Astrocyte (in vitro differentiated cells and primary cell): ENCODE data around the gene ECI1. TPM values are rescaled to one million over a fixed set of nuclear protein-coding genes. Genes with fewer than 3 reads are reported as not detected.

ENCODE experiments used
- DNase-seq: peaks from one replicate; pipeline ENCODE4 v3.0.0-alpha.2; 2010; ENCODE audit warnings: low read depth
- FAIRE-seq: peaks from 2 replicates; lab custom pipeline; 2011; peaks lifted over from hg19 to GRCh38; lab: Jason Lieb, UNC
- H2AFZ ChIP-seq: 2 replicates; pipeline ENCODE4 v1.6.0; 2012; ENCODE audit warnings: low read depth, low read length, inconsistent platforms
- H3K27ac ChIP-seq: 2 replicates; pipeline ENCODE4 v1.5.1; 2011; ENCODE audit warnings: low read depth, low read length, inconsistent platforms
- H3K27me3 ChIP-seq: 2 replicates; pipeline ENCODE4 v1.6.0; 2011; ENCODE audit warnings: low read length, inconsistent platforms; ENCODE audit not compliant: insufficient read depth
- H3K36me3 ChIP-seq: 2 replicates; pipeline ENCODE4 v1.5.1; 2011; ENCODE audit warnings: low read length, inconsistent platforms; ENCODE audit not compliant: insufficient read depth
- H3K4me1 ChIP-seq: 2 replicates; pipeline ENCODE4 v1.5.1; 2011; ENCODE audit warnings: low read length, inconsistent platforms; ENCODE audit not compliant: insufficient read depth
- H3K4me2 ChIP-seq: 2 replicates; pipeline ENCODE4 v1.6.0; 2012; ENCODE audit warnings: low read length, inconsistent platforms
- H3K4me3 ChIP-seq: 2 replicates; pipeline ENCODE4 v1.5.1; 2011; ENCODE audit warnings: low read depth, mild to moderate bottlenecking, low read length, inconsistent platforms; ENCODE audit not compliant: insufficient read depth
- H3K79me2 ChIP-seq: 2 replicates; pipeline ENCODE4 v1.6.0; 2012; ENCODE audit warnings: mild to moderate bottlenecking, low read length, inconsistent platforms; ENCODE audit not compliant: insufficient read depth
- H3K9ac ChIP-seq: 2 replicates; pipeline ENCODE4 v1.6.0; 2012; ENCODE audit warnings: mild to moderate bottlenecking, low read length, inconsistent platforms
- H3K9me3 ChIP-seq: 2 replicates; pipeline ENCODE4 v1.5.1; 2012; ENCODE audit warnings: low read depth, mild to moderate bottlenecking, low read length, inconsistent platforms; ENCODE audit not compliant: insufficient read depth
- H4K20me1 ChIP-seq: 2 replicates; pipeline ENCODE4 v1.6.0; 2012; ENCODE audit warnings: low read length, inconsistent platforms; ENCODE audit not compliant: insufficient read depth
- H3K27ac Mint-ChIP-seq: one replicate; pipeline ENCODE4 v1.8.0; 2021; ENCODE audit warnings: mild to moderate bottlenecking, mixed read lengths; ENCODE audit not compliant: unreplicated experiment
- H3K27me3 Mint-ChIP-seq: one replicate; pipeline ENCODE4 v1.8.0; 2021; ENCODE audit warnings: low read depth, mixed read lengths; ENCODE audit not compliant: unreplicated experiment
- H3K36me3 Mint-ChIP-seq: one replicate; pipeline ENCODE4 v1.8.0; 2021; ENCODE audit warnings: low read depth, mixed read lengths; ENCODE audit not compliant: unreplicated experiment
- H3K4me1 Mint-ChIP-seq: one replicate; pipeline ENCODE4 v1.8.0; 2021; ENCODE audit warnings: low read depth, mixed read lengths; ENCODE audit not compliant: unreplicated experiment
- H3K4me3 Mint-ChIP-seq: one replicate; pipeline ENCODE4 v1.8.0; 2021; ENCODE audit warnings: mild to moderate bottlenecking, moderate library complexity, mixed read lengths; ENCODE audit not compliant: unreplicated experiment
- H3K9me3 Mint-ChIP-seq: one replicate; pipeline ENCODE4 v1.8.0; 2021; ENCODE audit warnings: mild to moderate bottlenecking, mixed read lengths; ENCODE audit not compliant: unreplicated experiment
- EZH2 ChIP-seq: IDR thresholded peaks from 2 replicates; pipeline ENCODE4 v1.6.1; 2012; ENCODE audit warnings: mild to moderate bottlenecking, low read length, inconsistent platforms; ENCODE audit not compliant: insufficient read depth
- total RNA-seq: library from RNA; stranded (reverse); gene quantifications from 2 replicates; pipeline ENCODE4 v1.2.1, GENCODE V29; 2021
- TF ChIP-seq, protein P1 (sequence below): IDR thresholded peaks from 2 replicates; pipeline ENCODE4 v1.5.1; 2011; ENCODE audit warnings: low read depth, mild to moderate bottlenecking, inconsistent platforms, low read length, moderate library complexity; ENCODE audit not compliant: insufficient read depth

The ECI1 gene
- total RNA-seq, 1 donor from 2014 or later: 53.4 TPM

DNA sequence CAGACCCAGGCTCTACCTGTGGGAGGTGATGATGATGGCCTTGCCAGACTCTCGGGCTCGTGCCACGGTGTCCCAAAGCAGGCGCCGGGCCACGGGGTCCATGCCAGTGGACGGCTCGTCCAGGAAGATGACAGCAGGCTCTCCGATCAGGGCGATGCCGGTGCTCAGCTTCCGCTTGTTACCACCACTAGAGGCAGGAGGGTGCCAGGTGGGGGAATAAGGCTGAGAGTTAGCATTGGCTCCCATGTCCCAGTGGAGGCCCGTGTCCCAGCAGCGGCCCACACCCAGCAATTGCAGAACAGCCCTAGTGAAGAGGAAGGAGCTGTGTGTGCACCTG, 26.9 kb upstream of the ECI1 start:
- no peak for TF ChIP-seq EZH2
- TF ChIP-seq, protein P1, sequence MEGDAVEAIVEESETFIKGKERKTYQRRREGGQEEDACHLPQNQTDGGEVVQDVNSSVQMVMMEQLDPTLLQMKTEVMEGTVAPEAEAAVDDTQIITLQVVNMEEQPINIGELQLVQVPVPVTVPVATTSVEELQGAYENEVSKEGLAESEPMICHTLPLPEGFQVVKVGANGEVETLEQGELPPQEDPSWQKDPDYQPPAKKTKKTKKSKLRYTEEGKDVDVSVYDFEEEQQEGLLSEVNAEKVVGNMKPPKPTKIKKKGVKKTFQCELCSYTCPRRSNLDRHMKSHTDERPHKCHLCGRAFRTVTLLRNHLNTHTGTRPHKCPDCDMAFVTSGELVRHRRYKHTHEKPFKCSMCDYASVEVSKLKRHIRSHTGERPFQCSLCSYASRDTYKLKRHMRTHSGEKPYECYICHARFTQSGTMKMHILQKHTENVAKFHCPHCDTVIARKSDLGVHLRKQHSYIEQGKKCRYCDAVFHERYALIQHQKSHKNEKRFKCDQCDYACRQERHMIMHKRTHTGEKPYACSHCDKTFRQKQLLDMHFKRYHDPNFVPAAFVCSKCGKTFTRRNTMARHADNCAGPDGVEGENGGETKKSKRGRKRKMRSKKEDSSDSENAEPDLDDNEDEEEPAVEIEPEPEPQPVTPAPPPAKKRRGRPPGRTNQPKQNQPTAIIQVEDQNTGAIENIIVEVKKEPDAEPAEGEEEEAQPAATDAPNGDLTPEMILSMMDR: no peak
- Histone ChIP-seq H3K9me3 (no peaks in the 10 kb centered on the region), H3K36me3 (no peaks in the 10 kb centered on the region), H3K27me3 (peaks cover 3% of the 10 kb centered on the region), H2AFZ (no peak overlapping the region), H3K4me3 (no peak overlapping the region), H4K20me1 (no peaks in the 10 kb centered on the region), H3K4me1 (no peaks in the 10 kb centered on the region), H3K9ac (no peak overlapping the region), H3K4me2 (no peak overlapping the region), H3K79me2 (no peaks in the 10 kb centered on the region), H3K27ac (no peak overlapping the region)
- no peak overlapping the region for H3K27ac Mint-ChIP-seq
- H3K9me3 Mint-ChIP-seq: no peaks in the 10 kb centered on the region
- peaks cover 13% of the 10 kb centered on the region for H3K27me3 Mint-ChIP-seq
- DNase-seq: no peak
- no peak for FAIRE-seq
- peaks cover 2% of the 10 kb centered on the region for H3K36me3 Mint-ChIP-seq
- H3K4me3 Mint-ChIP-seq: no peak overlapping the region
- H3K4me1 Mint-ChIP-seq: no peaks in the 10 kb centered on the region

DNA sequence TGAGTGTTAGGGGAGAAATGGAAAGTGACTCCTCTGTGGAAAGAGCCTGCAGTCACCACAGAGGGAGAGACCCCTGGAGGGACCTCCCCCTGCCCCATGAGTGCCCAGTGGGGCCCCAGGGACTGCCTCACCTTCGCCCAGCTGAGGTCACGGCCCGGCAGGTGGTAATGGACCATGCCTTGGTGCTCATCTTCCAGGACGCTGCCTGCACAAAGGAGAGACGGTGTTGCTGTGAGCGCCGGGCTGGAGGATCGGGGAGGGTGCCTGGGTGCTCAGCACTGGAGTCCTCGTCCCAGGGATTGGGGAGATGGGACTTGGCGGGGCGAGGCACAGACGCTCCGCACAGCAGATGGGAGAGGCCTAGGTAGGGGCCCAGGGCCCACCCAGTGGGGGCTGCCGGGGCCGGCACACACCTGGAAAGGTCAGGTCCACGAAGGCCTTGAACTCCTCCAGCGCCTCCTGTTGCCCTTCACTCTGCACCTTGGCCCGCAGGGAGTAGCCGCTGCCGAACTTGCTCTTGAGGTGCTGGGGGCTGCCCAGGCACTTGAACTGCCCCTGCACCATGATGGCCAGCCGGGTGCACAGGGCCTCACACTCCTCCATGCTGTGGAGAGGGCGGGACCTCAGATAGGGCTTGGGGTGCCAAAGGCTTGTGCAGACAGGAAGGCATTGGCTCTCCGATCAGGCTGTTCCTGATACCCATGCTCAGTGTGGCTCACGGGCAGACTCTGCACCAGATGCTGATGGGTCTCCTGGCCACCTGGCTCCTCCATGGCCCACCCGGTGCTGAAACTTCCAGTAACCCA, 26.3 kb upstream of the ECI1 start:
- no peak overlapping the region for H3K4me3 Mint-ChIP-seq
- Histone ChIP-seq H3K9ac (no peak overlapping the region), H2AFZ (no peak overlapping the region), H3K27me3 (peaks cover 3% of the 10 kb centered on the region), H3K79me2 (no peaks in the 10 kb centered on the region), H4K20me1 (peaks cover under 1% of the 10 kb centered on the region), H3K4me3 (no peak overlapping the region), H3K4me2 (no peak overlapping the region), H3K36me3 (no peaks in the 10 kb centered on the region), H3K27ac (no peak overlapping the region), H3K9me3 (no peaks in the 10 kb centered on the region), H3K4me1 (no peaks in the 10 kb centered on the region)
- DNase-seq (no peak), FAIRE-seq (no peak)
- H3K36me3 Mint-ChIP-seq: peaks cover 4% of the 10 kb centered on the region
- TF ChIP-seq, protein P1: no peak
- TF ChIP-seq EZH2: no peak
- H3K27me3 Mint-ChIP-seq: peaks cover 13% of the 10 kb centered on the region
- no peaks in the 10 kb centered on the region for H3K9me3 Mint-ChIP-seq
- no peak overlapping the region for H3K27ac Mint-ChIP-seq
- no peaks in the 10 kb centered on the region for H3K4me1 Mint-ChIP-seq
